ENCODE measurements around the gene KRTAP12-1.

KRTAP12-1 gene

GRCh38 chr21:44723177-44724131 is 41.5 kb upstream of the KRTAP12-1 start:
- H3K4me1 ChIP-seq = peaks cover 0 to 8% (median 6%) of the 10 kb centered on the region in 4 donors

GRCh38 chr21:44722731-44723130 is 40.8 kb upstream of the KRTAP12-1 start:
- intact Hi-C loops (cut with DNase I; ENCODE audit: low total_unique reads) = no loop called here
- Histone ChIP-seq H3K27ac (no peak overlapping the region), H3K4me3 (no peak overlapping the region), H3K27me3 (peaks cover 0 to 74% of the 10 kb centered on the region in 2 donors), H3K36me3 (no peaks in the 10 kb centered on the region), H3K9me3 (no peaks in the 10 kb centered on the region), H3K4me1 (peaks cover 0 to 8% (median 6%) of the 10 kb centered on the region in 4 donors)
- no peak for TF ChIP-seq CTCF (IDR thresholded peaks at IDR 0.05)
- DNase-seq = no peak

More at GRCh38 chr21:44723177-44724131, 41.5 kb upstream of the KRTAP12-1 start:
- no peaks in the 10 kb centered on the region for H3K36me3 ChIP-seq
- no peaks in the 10 kb centered on the region for H3K9me3 ChIP-seq
- intact Hi-C loops (cut with DNase I; ENCODE audit: low total_unique reads) = no loop called here
- no peak for DNase-seq
- TF ChIP-seq CTCF (IDR thresholded peaks at IDR 0.05) = no peak
- no peak overlapping the region for H3K27ac ChIP-seq
- H3K4me3 ChIP-seq = no peak overlapping the region
- H3K27me3 ChIP-seq = peaks cover 0 to 78% of the 10 kb centered on the region in 2 donors

- H3K9me3 ChIP-seq = no peaks in the 10 kb centered on the region
- intact Hi-C loops (cut with DNase I; ENCODE audit: low total_unique reads) = no loop called here
- no peak for DNase-seq
Observed at GRCh38 chr21:44720170-44720569, 38.2 kb upstream of the KRTAP12-1 start.

GRCh38 chr21:44718571-44718970 is 36.6 kb upstream of the KRTAP12-1 start:
- Histone ChIP-seq H3K27ac (no peak overlapping the region), H3K4me3 (no peak overlapping the region), H3K9me3 (no peaks in the 10 kb centered on the region), H3K27me3 (peaks cover 0 to 46% of the 10 kb centered on the region in 2 donors), H3K4me1 (peaks cover 0 to 5% (median 3%) of the 10 kb centered on the region in 4 donors), H3K36me3 (no peaks in the 10 kb centered on the region)
- intact Hi-C loops (cut with DNase I; ENCODE audit: low total_unique reads) = no loop called here
- TF ChIP-seq CTCF (IDR thresholded peaks at IDR 0.05) = no peak
- no peak for DNase-seq

More at GRCh38 chr21:44720170-44720569, 38.2 kb upstream of the KRTAP12-1 start:
- peaks cover 0 to 54% of the 10 kb centered on the region in 2 donors for H3K27me3 ChIP-seq
- no peak for TF ChIP-seq CTCF (IDR thresholded peaks at IDR 0.05)
- no peak overlapping the region for H3K27ac ChIP-seq
- H3K36me3 ChIP-seq = no peaks in the 10 kb centered on the region
- H3K4me1 ChIP-seq = peaks cover 0 to 8% (median 6%) of the 10 kb centered on the region in 4 donors
- no peak overlapping the region for H3K4me3 ChIP-seq

GRCh38 chr21:44718093-44718492 is 36.1 kb upstream of the KRTAP12-1 start:
- Histone ChIP-seq H3K9me3 (no peaks in the 10 kb centered on the region), H3K4me1 (peaks cover 0 to under 1% (median 0%) of the 10 kb centered on the region in 4 donors), H3K27me3 (peaks cover 0 to 46% of the 10 kb centered on the region in 2 donors), H3K36me3 (no peaks in the 10 kb centered on the region), H3K27ac (no peak overlapping the region), H3K4me3 (no peak overlapping the region)
- intact Hi-C loops (cut with DNase I; ENCODE audit: low total_unique reads) = no loop called here
- no peak for TF ChIP-seq CTCF (IDR thresholded peaks at IDR 0.05)
- DNase-seq = no peak
